Mucosa of rectum (tissue), 2 donors: ENCODE results near the gene ALKBH4.

Experiments
- H3K27ac ChIP-seq, 2 donors: one replicate each; pipeline ENCODE4 v1.7.0; 2013; ENCODE audit warnings: inconsistent platforms in 2 of 2, low read depth in 2 of 2, low read length in 2 of 2
- H3K27me3 ChIP-seq, 2 donors: one replicate each; pipeline ENCODE4 v1.7.0; 2013; ENCODE audit warnings: low read length in 2 of 2; ENCODE audit not compliant: control insufficient read depth in 2 of 2, insufficient read depth in 2 of 2
- H3K36me3 ChIP-seq, 2 donors: one replicate each; pipeline ENCODE4 v1.7.0; 2013; ENCODE audit warnings: low read length in 2 of 2; ENCODE audit not compliant: control insufficient read depth in 2 of 2, insufficient read depth in 2 of 2
- H3K4me1 ChIP-seq, 2 donors: one replicate each; pipeline ENCODE4 v1.7.0; 2013; ENCODE audit warnings: low read length in 2 of 2, mild to moderate bottlenecking in 1 of 2; ENCODE audit not compliant: control insufficient read depth in 2 of 2, insufficient read depth in 2 of 2
- H3K4me3 ChIP-seq, 2 donors: one replicate each; pipeline ENCODE4 v1.7.0; 2013; ENCODE audit warnings: low read length in 2 of 2
- H3K9ac ChIP-seq, 2 donors: one replicate each; pipeline ENCODE4 v1.7.0; 2013; ENCODE audit warnings: low read length in 2 of 2, low read depth in 1 of 2, mild to moderate bottlenecking in 1 of 2
- H3K9me3 ChIP-seq, 2 donors: one replicate each; pipeline ENCODE4 v1.7.0; 2013; ENCODE audit warnings: low read length in 2 of 2; ENCODE audit not compliant: control insufficient read depth in 2 of 2
- donor health status: healthy.
- donor health status: Normal muscosa, but diverticular disease.

ALKBH4 gene

DNA sequence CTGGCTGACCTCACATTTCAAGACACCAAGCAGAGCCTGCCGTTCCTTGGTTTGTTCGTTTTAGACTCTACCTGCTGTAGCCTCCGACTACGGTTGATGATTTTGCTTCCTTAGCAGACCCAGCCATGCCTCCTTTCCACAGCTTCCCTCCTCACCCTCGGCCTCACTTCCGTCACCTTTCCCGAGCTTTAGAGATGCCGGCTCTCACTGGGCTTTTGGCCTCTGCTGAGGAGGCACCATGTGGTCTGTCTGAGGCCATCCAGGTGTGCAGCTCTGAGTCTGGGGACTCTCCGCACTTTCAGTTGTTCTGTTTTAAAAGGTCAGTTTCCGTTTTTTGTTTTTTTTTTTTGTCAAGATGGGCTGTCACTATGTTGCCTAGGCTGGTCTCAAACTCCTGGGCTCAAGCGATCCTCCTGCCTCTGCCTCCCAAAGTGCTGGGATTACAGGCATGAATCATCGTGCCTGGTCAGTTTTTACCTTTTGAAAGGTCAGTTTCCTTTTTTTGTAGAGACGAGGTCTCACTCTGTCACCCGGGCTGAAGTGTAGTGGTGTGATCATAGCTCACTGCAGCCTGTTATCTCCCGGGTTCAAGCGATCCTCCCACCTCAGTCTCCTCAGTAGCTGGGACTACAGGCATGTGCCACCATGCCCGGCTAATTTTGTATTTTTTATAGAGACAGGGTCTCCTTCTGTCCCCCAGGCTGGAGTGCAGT lies 19.5 kb downstream of the ALKBH4 start:
- Histone ChIP-seq H3K27me3 (no peaks in the 10 kb centered on the region), H3K27ac (peak overlapping the region in 1 of 2 donors; percentile 58), H3K9ac (no peak overlapping the region), H3K36me3 (peaks cover 0 to 12% of the 10 kb centered on the region in 2 donors), H3K4me3 (no peak overlapping the region), H3K9me3 (no peaks in the 10 kb centered on the region), H3K4me1 (no peaks in the 10 kb centered on the region)

DNA sequence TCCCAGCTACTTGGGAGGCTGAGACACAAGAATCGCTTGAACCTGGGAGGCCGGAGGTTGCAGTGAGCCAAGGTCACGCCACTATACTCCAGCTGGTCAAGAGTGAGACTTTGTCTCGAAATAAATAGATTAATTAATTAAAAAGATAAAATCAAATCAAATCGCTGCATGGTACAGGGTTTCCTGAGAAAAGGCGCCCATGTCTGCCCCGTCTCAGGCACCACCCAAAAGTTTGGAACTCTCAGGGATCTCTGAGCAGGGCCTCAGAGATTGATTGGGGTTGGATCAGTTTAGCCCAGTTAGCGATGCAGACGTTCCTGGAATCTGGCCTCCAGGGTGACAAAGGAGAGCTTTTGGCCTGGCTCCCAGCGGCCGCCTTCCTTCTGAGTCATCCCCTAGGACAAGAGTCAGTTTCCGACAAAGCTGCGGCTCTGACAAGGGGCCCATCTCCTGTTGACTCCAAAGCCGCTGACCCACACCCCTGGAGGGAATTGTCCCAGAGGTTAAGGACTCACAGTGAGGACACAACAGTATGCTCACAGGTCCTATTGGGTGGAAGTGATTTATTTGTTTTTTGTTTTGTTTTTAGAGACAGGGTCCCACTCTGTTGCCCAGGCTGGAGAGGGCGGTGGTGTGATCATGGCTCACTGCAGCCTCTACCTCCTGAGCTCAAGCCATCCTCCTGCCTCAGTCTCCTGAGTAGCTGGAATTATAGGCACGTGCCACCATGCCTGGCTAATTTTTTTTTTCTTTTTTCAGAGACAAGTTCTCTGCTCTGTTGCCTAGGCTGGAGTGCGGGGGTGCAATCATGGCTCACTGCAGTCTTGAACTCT lies 24.5 kb downstream of the ALKBH4 start:
- H3K9ac ChIP-seq = no peak overlapping the region
- H3K27ac ChIP-seq = no peak overlapping the region
- H3K36me3 ChIP-seq = no peaks in the 10 kb centered on the region
- H3K27me3 ChIP-seq = no peaks in the 10 kb centered on the region
- H3K9me3 ChIP-seq = no peaks in the 10 kb centered on the region
- no peaks in the 10 kb centered on the region for H3K4me1 ChIP-seq
- H3K4me3 ChIP-seq = no peak overlapping the region

DNA sequence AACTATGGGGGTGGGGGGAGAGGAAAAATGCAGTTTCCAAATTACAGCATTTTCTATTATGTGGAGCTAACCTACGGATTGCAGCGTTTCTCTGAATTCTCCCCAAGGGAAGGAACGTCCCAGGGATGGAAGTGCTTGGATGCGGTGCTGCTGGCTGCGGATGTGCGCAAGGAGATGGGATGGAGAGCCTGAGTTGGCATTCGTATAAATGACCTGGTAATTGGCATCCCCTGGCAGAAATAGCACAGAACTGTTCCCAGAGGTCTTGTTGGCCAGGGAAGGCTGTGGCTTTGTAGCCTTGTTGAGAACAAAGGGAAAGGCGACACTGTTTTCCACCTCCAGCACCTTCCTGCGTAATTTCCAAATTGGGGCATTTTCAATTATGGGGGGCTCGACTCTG lies 28.5 kb downstream of the ALKBH4 start:
- Histone ChIP-seq H3K4me1 (peaks cover 12 to 21% of the 10 kb centered on the region in 2 donors), H3K9ac (no peak overlapping the region), H3K9me3 (no peaks in the 10 kb centered on the region), H3K27me3 (peaks cover 0 to 2% of the 10 kb centered on the region in 2 donors), H3K36me3 (no peaks in the 10 kb centered on the region), H3K27ac (no peak overlapping the region), H3K4me3 (no peak overlapping the region)

DNA sequence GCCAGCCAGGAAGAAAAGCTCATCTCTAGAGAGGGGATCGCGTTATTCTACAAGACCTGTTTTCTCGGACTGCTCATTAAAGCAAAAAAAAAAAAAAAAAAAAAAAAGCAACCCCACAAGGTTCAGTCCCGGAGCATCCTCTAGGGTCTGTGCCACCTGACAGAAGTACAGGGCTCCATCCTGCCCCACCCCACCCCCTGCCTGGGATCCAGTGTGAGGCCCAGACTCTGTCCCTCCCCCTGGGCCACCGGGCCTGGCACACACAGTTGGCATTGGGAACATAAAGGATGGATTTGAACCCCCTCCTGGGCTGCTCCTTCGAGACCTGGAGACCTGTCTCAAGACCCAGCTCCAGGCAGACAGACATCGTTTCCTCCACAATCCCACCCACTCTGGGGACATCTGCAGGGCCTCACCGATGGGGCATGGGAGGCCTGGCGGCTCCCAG lies 30.6 kb downstream of the ALKBH4 start:
- Histone ChIP-seq H3K9me3 (no peaks in the 10 kb centered on the region), H3K27me3 (peaks cover 0 to 2% of the 10 kb centered on the region in 2 donors), H3K27ac (peak overlapping the region in 1 of 2 donors; percentile 72), H3K4me1 (peaks cover 13 to 22% of the 10 kb centered on the region in 2 donors), H3K9ac (peak overlapping the region in 1 of 2 donors; percentile 24), H3K4me3 (peak overlapping the region; percentile 63 to 68), H3K36me3 (no peaks in the 10 kb centered on the region)

DNA sequence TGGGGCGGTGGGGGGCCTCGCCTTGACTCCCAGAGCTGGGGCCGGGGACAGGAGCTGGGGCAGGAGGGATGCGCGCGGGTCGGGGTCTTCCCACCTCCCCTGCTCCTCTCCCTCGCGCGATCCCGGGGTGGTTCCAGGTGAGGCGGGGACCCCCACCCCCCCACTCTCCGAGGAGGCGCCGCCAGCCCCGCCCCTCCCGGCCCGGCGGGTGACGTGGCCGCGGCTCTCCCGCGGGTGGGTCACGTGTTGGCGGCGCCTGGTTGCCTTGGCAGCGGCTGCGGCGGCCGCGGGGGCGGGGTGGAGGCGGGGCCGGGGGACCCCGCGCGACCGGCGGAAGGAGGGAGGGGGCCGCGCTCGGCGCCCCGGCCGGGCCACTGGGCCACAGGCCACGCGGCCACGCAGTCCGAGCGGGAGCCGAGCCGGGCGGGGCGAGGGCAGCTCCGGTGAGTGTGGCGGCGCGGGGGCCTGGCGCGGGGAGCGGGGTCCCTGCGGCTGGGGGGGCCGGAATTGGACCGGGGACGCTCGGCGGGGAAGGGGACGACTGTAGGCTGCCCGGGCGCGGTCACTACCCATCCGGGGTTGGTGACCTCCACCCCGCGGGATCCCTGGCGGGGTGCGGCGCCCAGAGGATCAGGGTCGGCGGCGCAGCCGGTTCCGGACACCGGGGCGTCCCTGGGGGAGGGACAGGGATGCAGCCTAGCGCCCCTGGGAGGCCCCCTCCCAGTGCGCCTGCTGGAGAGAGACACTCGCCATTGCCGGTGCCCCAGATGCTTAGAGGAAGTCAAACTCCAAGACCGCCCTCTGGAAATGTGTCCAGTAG lies 31.2 kb downstream of the ALKBH4 start, which contains the start of gene ORAI2:
TSS of gene ORAI2 (plus strand) at position 357 of the 820 bp plus-strand sequence. CDS start 5,382 bp downstream, outside the sequence.
- no peaks in the 10 kb centered on the region for H3K9me3 ChIP-seq
- no peaks in the 10 kb centered on the region for H3K36me3 ChIP-seq
- peak within 1 kb of the TSS; percentile 24 to 58 for H3K9ac ChIP-seq
- H3K27ac ChIP-seq = peak within 1 kb of the TSS; percentile 72 to 83
- H3K4me3 ChIP-seq = peak within 1 kb of the TSS; percentile 63 to 68
- H3K27me3 ChIP-seq = peaks cover 0 to 2% of the 10 kb centered on the region in 2 donors
- peaks cover 13 to 22% of the 10 kb centered on the region in 2 donors for H3K4me1 ChIP-seq

DNA sequence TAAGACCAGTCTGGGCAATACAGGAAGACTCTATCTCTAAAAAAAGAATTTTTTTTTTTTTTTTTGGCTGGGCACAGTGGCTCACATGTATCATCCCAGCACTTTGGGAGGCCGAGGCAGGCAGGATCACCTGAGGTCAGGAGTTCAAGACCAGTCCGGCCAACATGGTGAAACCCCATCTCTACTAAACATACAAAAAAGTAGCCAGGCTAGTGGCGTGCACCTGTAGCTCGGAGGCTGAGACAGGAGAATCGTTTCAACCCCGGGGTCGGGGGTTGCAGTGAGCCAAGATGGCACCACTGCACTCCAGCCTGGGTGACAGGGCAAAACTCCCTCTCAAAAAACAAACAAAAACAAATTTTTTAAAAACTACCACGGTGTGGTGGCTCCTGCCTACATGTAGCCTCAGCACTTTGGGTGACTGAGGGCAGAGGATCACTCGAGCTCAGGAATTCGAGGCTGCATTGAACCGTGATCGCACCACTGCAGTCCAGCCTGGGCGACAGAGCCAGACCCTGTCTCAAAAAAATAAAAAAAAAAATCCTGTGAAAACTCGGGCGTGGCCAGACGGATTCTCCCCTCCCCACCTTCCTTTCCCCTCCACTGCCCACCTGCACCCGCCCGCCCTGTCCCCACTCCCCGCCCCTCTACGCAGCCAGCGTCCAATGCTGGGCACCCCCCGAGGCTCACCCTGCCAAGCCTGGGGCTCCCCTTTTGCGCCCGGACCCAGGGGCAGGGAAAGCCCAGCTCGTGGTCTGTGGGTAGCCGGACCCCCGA lies 32.0 kb downstream of the ALKBH4 start:
- Histone ChIP-seq H3K9me3 (no peaks in the 10 kb centered on the region), H3K27ac (peak overlapping the region; percentile 72 to 83), H3K36me3 (no peaks in the 10 kb centered on the region), H3K4me3 (peak overlapping the region; percentile 37 to 61), H3K27me3 (peaks cover 0 to 2% of the 10 kb centered on the region in 2 donors), H3K4me1 (peaks cover 13 to 23% of the 10 kb centered on the region in 2 donors), H3K9ac (peak overlapping the region; percentile 14 to 58)

GRCh38 chr7:102431617-102432298 lies 32.9 kb downstream of the ALKBH4 start:
- Histone ChIP-seq H3K9ac (peak overlapping the region; percentile 30 to 60), H3K36me3 (peaks cover 0 to 2% of the 10 kb centered on the region in 2 donors), H3K27ac (peak overlapping the region; percentile 53 to 83), H3K4me1 (peaks cover 17 to 25% of the 10 kb centered on the region in 2 donors), H3K27me3 (peaks cover 0 to 2% of the 10 kb centered on the region in 2 donors), H3K4me3 (peak overlapping the region; percentile 25 to 58), H3K9me3 (no peaks in the 10 kb centered on the region)

DNA sequence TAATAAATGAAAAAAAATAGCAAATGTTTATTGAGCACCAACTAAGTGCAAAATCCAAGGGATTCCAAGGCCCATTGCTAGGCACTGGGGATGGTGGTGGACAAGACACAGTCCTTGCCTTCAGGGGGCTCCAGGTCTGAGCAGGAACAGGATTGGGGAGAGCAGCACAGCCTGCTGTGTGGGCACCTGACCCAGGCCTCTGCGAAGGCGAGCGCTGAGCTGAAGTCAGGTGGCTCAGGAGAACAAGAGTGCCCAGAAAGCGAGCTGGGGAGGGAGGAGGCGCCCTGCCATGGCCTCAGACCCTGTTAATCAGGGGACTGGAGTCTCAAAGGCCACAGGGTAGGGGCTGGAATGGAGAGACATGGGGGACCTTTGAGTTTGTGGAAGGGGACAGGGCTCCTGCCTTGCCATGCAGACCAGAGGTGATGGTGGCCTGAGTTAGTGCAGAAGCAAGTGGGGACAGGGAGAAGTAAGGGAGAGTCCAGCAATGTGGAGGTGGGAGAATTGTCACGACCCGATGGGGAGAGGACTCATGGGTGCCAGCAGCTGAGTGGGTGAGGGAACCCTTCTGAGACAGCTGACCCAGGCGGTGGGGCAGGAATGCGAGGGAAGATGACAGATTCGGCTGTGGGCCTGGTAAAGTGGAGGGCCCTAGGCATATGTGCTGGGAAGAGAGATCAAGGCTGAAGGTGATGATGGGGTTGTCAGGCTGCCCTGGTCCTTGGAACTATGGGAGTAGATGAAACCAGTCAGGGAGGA lies 35.3 kb downstream of the ALKBH4 start:
- Histone ChIP-seq H3K4me1 (peaks cover 26 to 30% of the 10 kb centered on the region in 2 donors), H3K9me3 (no peaks in the 10 kb centered on the region), H3K4me3 (no peak overlapping the region), H3K9ac (no peak overlapping the region), H3K27ac (peak overlapping the region in 1 of 2 donors; percentile 48), H3K27me3 (no peaks in the 10 kb centered on the region), H3K36me3 (peaks cover 11 to 15% of the 10 kb centered on the region in 2 donors)
